HCT116 (cell line): ENCODE measurements around the gene ATP10B. TPM values are rescaled to one million over a fixed set of nuclear protein-coding genes. Genes with fewer than 3 reads are reported as not detected.

Source experiments
- ATAC-seq: fragments of 200-7000 bp; cut with Tn5 transposase; 2 replicates; pipeline ENCODE4 v1.9.1; 2020; ENCODE audit warnings: mild to moderate bottlenecking, moderate library complexity
- BruUV-seq: library from RNA; stranded (reverse); fragments of 400-500 nt; replicated peaks from 2 replicates; lab custom pipeline; 2021; lab: Mats Ljungman, UMichigan
- CTCF ChIA-PET: fragments of 300-600 bp; sonication (Branson Sonifier 250); formaldehyde crosslinking; loops from one replicate; lab custom pipeline; 2021; ENCODE audit warnings: antibody characterized with exemption; lab: Charles Lee
- POLR2A ChIA-PET: fragments of 300-600, 350-600 bp; sonication (Branson Sonifier 250); formaldehyde crosslinking; loops from one replicate; lab custom pipeline; 2021; ENCODE audit warnings: antibody characterized with exemption; lab: Charles Lee
- RAD21 ChIA-PET, 2 experiments: fragments of 300-600 bp; sonication (Branson Sonifier 250); formaldehyde crosslinking; loops; one replicate each; lab custom pipeline; 2023; ENCODE audit warnings: low total read pairs in 2 of 2; ENCODE audit not compliant: uncharacterized antibody in 2 of 2, unreplicated experiment in 2 of 2, low non-redundant PET in 1 of 2; lab: Charles Lee
- DNase-seq: peaks from one replicate; pipeline ENCODE4 v3.0.0-alpha.2; 2010; ENCODE audit warnings: low read depth, low spot score
- H2AFZ ChIP-seq: fragments of 200-600 bp; shearing (Covaris generic), sonication (generic); 2 replicates; pipeline ENCODE4 v1.6.1; 2017; ENCODE audit warnings: low read depth, mixed run types, mixed read lengths, antibody characterized with exemption, low read length; ENCODE audit not compliant: poor library complexity, severe bottlenecking
- H3K27ac ChIP-seq: 2 replicates; pipeline ENCODE4 v1.5.1; 2012; ENCODE audit warnings: low read depth, low read length
- H3K27me3 ChIP-seq: fragments of 200-600 bp; sonication (generic); 2 replicates; pipeline ENCODE4 v1.6.1; 2016; ENCODE audit warnings: mixed run types, low read length, mixed read lengths; ENCODE audit not compliant: insufficient read depth
- H3K36me3 ChIP-seq, 2 experiments: fragments of 200-500 bp in 1 of 2; fragments of 200-600 bp in 1 of 2; sonication (Bioruptor generic) in 1 of 2; sonication (generic) in 1 of 2; 2 replicates each; pipeline versions ENCODE4 v1.5.1 to v1.6.1; 2014 to 2016; ENCODE audit warnings: low read length in 2 of 2, inconsistent platforms in 1 of 2, mixed read lengths in 1 of 2, mixed run types in 1 of 2; ENCODE audit not compliant: insufficient read depth in 2 of 2, control insufficient read depth in 1 of 2
- H3K4me1 ChIP-seq, 2 experiments: fragments of 200-600 bp in 1 of 2; sonication (generic) in 1 of 2; 2 replicates each; pipeline versions ENCODE4 v1.5.1 to v1.6.1; 2012 to 2017; ENCODE audit warnings: low read length in 2 of 2, inconsistent platforms in 1 of 2, mild to moderate bottlenecking in 1 of 2, mixed read lengths in 1 of 2, mixed run types in 1 of 2, moderate library complexity in 1 of 2; ENCODE audit not compliant: insufficient read depth in 2 of 2, control insufficient read depth in 1 of 2
- H3K4me2 ChIP-seq: fragments of 200-600 bp; sonication (generic); 2 replicates; pipeline ENCODE4 v1.6.1; 2017; ENCODE audit warnings: mixed run types, low read length, mixed read lengths
- H3K4me3 ChIP-seq, 2 experiments: fragments of 200-600 bp in 1 of 2; sonication (generic) in 1 of 2; replicated peaks in 1 of 2; 2 replicates each; pipeline ENCODE4 v1.5.1; 2011 to 2016; ENCODE audit warnings: low read length in 2 of 2, control low read depth in 1 of 2, low read depth in 1 of 2, mild to moderate bottlenecking in 1 of 2, mixed read lengths in 1 of 2, mixed run types in 1 of 2
- H3K79me2 ChIP-seq: fragments of 200-600 bp; sonication (generic); 2 replicates; pipeline ENCODE4 v1.6.1; 2017; ENCODE audit warnings: mild to moderate bottlenecking, mixed run types, low read length, moderate library complexity, mixed read lengths; ENCODE audit not compliant: insufficient read depth
- H3K9ac ChIP-seq: fragments of 200-600 bp; sonication (generic); 2 replicates; pipeline ENCODE4 v1.6.1; 2016; ENCODE audit warnings: low read length, mixed read lengths
- H3K9me2 ChIP-seq: fragments of 200-600 bp; sonication (generic), shearing (Covaris generic); 2 replicates; pipeline ENCODE4 v1.6.1; 2017; ENCODE audit warnings: mixed run types, mild to moderate bottlenecking, moderate library complexity; ENCODE audit not compliant: insufficient read depth
- H3K9me3 ChIP-seq, 2 experiments: fragments of 200-500 bp in 1 of 2; fragments of 200-600 bp in 1 of 2; sonication (Bioruptor generic) in 1 of 2; sonication (generic) in 1 of 2; 2 replicates each; pipeline ENCODE4 v1.6.1; 2014 to 2017; ENCODE audit warnings: low read length in 2 of 2, mixed read lengths in 2 of 2, inconsistent platforms in 1 of 2, low read depth in 1 of 2, mild to moderate bottlenecking in 1 of 2, mixed run types in 1 of 2, moderate library complexity in 1 of 2; ENCODE audit not compliant: control insufficient read depth in 1 of 2, insufficient read depth in 1 of 2
- H4K20me1 ChIP-seq: fragments of 200-600 bp; sonication (generic), shearing (Covaris generic); 2 replicates; pipeline ENCODE4 v1.6.1; 2017; ENCODE audit warnings: mixed run types, mild to moderate bottlenecking, moderate library complexity; ENCODE audit not compliant: insufficient read depth
- CEBPB ChIP-seq: IDR thresholded peaks from 2 replicates; pipeline ENCODE4 v1.6.1; 2012; ENCODE audit warnings: low read depth
- FOSL1 ChIP-seq: IDR thresholded peaks from 2 replicates; pipeline ENCODE4 v1.6.1; 2012; ENCODE audit warnings: low read depth
- MAX ChIP-seq: IDR thresholded peaks from 2 replicates; pipeline ENCODE4 v1.6.1; 2012
- POLR2AphosphoS5 ChIP-seq: IDR thresholded peaks from 2 replicates; pipeline ENCODE4 v1.6.1; 2011; ENCODE audit warnings: mild to moderate bottlenecking, low read depth, low read length, moderate library complexity
- RAD21 ChIP-seq: IDR thresholded peaks from 2 replicates; pipeline ENCODE4 v1.6.1; 2012; ENCODE audit warnings: low read depth, mild to moderate bottlenecking
- ZNF274 ChIP-seq: fragments of 200-500 bp; sonication (Bioruptor generic); IDR thresholded peaks from 2 replicates; pipeline ENCODE4 v1.6.1; 2014; ENCODE audit warnings: mild to moderate bottlenecking, low read depth, low read length, inconsistent platforms
- intact Hi-C: fragments of 100-400 bp; cut with micrococcal nuclease; formaldehyde crosslinking; loops from 2 replicates; pipeline ENCODE4 v1.10.0; 2022
- total RNA-seq: library from RNA; stranded (reverse); gene quantifications from one replicate; pipeline ENCODE4 v1.2.1, GENCODE V29; 2021; ENCODE audit not compliant: unreplicated experiment

Gene ATP10B
- total RNA-seq, 1 experiment from 2014 or later, result 0.07 TPM

DNA sequence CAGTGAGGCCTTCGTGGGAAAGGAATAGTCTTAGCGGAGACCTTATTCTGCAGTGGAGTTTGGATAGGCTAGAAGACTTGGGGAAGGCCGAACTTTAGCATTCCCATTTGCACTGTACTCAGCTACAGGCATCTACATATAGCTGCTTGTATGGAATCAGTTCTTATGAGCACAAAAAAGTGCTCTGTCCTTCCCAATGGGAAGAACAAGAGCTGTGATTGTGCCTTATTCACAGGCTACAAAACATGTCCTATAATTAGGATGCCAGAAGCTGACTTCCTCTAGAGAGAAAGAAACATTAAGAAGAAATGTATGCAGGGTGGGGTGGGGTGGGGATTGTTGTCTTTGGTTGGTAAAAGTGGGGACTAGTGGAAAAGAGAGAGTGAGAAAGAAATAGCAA lies 154.7 kb downstream of the ATP10B start:
- no peak for DNase-seq
- H3K79me2 ChIP-seq, result no peaks in the 10 kb centered on the region
- H3K4me3 ChIP-seq, result no peak overlapping the region
- H3K27me3 ChIP-seq, result no peaks in the 10 kb centered on the region
- intact Hi-C loops, result no loop called here
- H2AFZ ChIP-seq, result no peak overlapping the region
- H3K4me1 ChIP-seq, result no peaks in the 10 kb centered on the region
- no peak overlapping the region for H3K4me2 ChIP-seq
- no TSS peak for BruUV-seq
- H4K20me1 ChIP-seq, result no peaks in the 10 kb centered on the region; the same call in 1 of the 2 replicates
- H3K27ac ChIP-seq, result no peak overlapping the region
- POLR2A ChIA-PET, result no interaction called here
- no peak for ATAC-seq
- no peaks in the 10 kb centered on the region for H3K9me2 ChIP-seq
- no peak for TF ChIP-seq MAX
- no peak for TF ChIP-seq ZNF274
- no peak overlapping the region for H3K9ac ChIP-seq
- no peaks in the 10 kb centered on the region for H3K36me3 ChIP-seq
- RAD21 ChIA-PET, result no interaction called here
- no peaks in the 10 kb centered on the region for H3K9me3 ChIP-seq
- CTCF ChIA-PET, result no interaction called here

GRCh38 chr5:160694896-160695295 lies 157.1 kb downstream of the ATP10B start:
- H3K9me3 ChIP-seq, result no peaks in the 10 kb centered on the region
- H3K4me3 ChIP-seq, result no peak overlapping the region
- no peak overlapping the region for H3K4me2 ChIP-seq
- CTCF ChIA-PET, result no interaction called here
- RAD21 ChIA-PET, result no interaction called here
- H3K27me3 ChIP-seq, result no peaks in the 10 kb centered on the region
- DNase-seq (no peak), ATAC-seq (no peak)
- BruUV-seq, result no TSS peak
- H3K79me2 ChIP-seq, result no peaks in the 10 kb centered on the region
- no peak overlapping the region for H3K9ac ChIP-seq
- intact Hi-C loops, result no loop called here
- H4K20me1 ChIP-seq, result no peaks in the 10 kb centered on the region; the same call in 1 of the 2 replicates
- POLR2A ChIA-PET, result no interaction called here
- H3K27ac ChIP-seq, result no peak overlapping the region
- H2AFZ ChIP-seq, result no peak overlapping the region
- no peaks in the 10 kb centered on the region for H3K4me1 ChIP-seq
- no peaks in the 10 kb centered on the region for H3K9me2 ChIP-seq
- TF ChIP-seq MAX (no peak), FOSL1 (no peak), POLR2AphosphoS5 (no peak), CEBPB (no peak), ZNF274 (no peak), RAD21 (no peak)
- no peaks in the 10 kb centered on the region for H3K36me3 ChIP-seq
